Activated naive CD4-positive, alpha-beta T cell treated with anti-CD3 and anti-CD28 coated beads for 36 hours (primary cell): ENCODE data around the gene CDC45. TPM values are rescaled to one million over a fixed set of nuclear protein-coding genes. Genes with fewer than 3 reads are reported as not detected.

Source experiments
- CTCF ChIA-PET: fragments of 350-600 bp; sonication (Branson Sonifier 250); formaldehyde crosslinking; loops from one replicate; lab custom pipeline; 2021; ENCODE audit warnings: antibody characterized with exemption; lab: Charles Lee
- DNase-seq: peaks from one replicate; pipeline ENCODE4 v3.0.0-alpha.2; 2020
- H3K27ac Mint-ChIP-seq: one replicate; pipeline ENCODE4 v1.8.0; 2021; ENCODE audit warnings: mild to moderate bottlenecking, mixed read lengths
- H3K27me3 Mint-ChIP-seq: one replicate; pipeline ENCODE4 v1.8.0; 2021; ENCODE audit warnings: low read depth, mixed read lengths
- H3K36me3 Mint-ChIP-seq: one replicate; pipeline ENCODE4 v1.8.0; 2021; ENCODE audit warnings: low read depth, mixed read lengths
- H3K4me1 Mint-ChIP-seq: one replicate; pipeline ENCODE4 v1.8.0; 2021; ENCODE audit warnings: low read depth, mixed read lengths
- H3K4me3 Mint-ChIP-seq: one replicate; pipeline ENCODE4 v1.8.0; 2021; ENCODE audit warnings: mild to moderate bottlenecking, moderate library complexity, mixed read lengths
- H3K9me3 Mint-ChIP-seq: one replicate; pipeline ENCODE4 v1.8.0; 2021; ENCODE audit warnings: mixed read lengths
- intact Hi-C: fragments of 100-400 bp; cut with micrococcal nuclease; formaldehyde crosslinking; loops from one replicate; pipeline ENCODE4 v1.15.1; 2023
- total RNA-seq, 2 experiments: library from RNA; stranded (reverse); gene quantifications; one replicate each; pipeline ENCODE4 v1.2.3, GENCODE V29; 2021

Gene CDC45
- total RNA-seq, 2 experiments from 2014 or later = 86.3 to 91.7 TPM

DNA sequence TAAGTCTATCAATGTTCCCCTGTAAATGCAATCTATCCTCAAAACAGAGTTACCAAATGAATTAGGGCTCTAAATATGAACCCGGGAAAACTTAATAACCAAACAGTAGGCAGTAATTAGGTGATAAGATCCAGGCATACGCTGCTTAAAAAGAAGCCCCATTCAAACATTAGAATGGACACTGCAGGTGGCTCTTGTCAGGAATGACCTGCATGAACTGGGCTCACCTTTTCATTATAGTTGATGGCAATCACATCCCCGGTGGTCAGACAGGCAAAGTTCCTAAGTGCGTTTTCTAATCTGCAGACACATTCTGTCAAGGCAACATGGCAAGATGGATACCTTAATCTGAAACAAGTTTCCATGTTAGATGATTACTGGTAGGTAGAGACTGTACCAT is 14.7 kb upstream of the CDC45 start:
- intact Hi-C loops = no loop called here
- Mint-ChIP-seq H3K4me1 (no peaks in the 10 kb centered on the region), H3K27me3 (no peaks in the 10 kb centered on the region), H3K36me3 (peaks cover 24% of the 10 kb centered on the region), H3K27ac (no peak overlapping the region), H3K4me3 (no peak overlapping the region), H3K9me3 (no peaks in the 10 kb centered on the region)
- CTCF ChIA-PET = no interaction called here
- DNase-seq = no peak

DNA sequence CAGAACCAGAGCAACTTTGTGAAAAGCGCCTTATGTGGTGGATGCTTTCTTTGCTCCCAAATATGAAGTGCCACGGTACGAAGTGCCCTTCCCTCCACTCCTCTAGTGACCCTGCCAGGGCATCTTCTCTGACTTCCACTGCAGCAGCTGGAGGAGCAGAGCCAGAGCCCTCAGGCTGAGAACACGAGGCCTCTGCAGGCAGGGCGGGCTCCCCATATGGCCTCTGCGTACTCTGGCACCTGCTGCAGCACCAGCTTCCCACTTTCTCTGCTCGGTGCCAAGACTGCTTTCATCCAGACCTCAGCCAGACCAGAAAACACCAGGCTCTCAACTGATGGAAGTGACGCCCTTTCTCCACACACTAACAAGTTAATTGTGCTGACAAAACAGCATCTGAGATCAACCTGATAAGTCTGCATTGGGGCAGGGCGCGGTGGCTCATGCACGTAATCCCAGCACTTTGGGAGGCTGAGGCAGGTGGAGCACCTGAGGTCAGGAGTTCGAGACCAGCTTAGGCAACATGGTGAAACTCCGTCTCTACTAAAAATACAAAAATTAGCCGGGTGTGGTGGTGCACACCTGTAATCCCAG is 13.5 kb upstream of the CDC45 start:
- Mint-ChIP-seq H3K27ac (no peak overlapping the region), H3K4me1 (no peaks in the 10 kb centered on the region), H3K9me3 (no peaks in the 10 kb centered on the region), H3K27me3 (no peaks in the 10 kb centered on the region), H3K36me3 (peaks cover 26% of the 10 kb centered on the region), H3K4me3 (no peak overlapping the region)
- intact Hi-C loops = no loop called here
- no peak for DNase-seq
- CTCF ChIA-PET = no interaction called here

DNA sequence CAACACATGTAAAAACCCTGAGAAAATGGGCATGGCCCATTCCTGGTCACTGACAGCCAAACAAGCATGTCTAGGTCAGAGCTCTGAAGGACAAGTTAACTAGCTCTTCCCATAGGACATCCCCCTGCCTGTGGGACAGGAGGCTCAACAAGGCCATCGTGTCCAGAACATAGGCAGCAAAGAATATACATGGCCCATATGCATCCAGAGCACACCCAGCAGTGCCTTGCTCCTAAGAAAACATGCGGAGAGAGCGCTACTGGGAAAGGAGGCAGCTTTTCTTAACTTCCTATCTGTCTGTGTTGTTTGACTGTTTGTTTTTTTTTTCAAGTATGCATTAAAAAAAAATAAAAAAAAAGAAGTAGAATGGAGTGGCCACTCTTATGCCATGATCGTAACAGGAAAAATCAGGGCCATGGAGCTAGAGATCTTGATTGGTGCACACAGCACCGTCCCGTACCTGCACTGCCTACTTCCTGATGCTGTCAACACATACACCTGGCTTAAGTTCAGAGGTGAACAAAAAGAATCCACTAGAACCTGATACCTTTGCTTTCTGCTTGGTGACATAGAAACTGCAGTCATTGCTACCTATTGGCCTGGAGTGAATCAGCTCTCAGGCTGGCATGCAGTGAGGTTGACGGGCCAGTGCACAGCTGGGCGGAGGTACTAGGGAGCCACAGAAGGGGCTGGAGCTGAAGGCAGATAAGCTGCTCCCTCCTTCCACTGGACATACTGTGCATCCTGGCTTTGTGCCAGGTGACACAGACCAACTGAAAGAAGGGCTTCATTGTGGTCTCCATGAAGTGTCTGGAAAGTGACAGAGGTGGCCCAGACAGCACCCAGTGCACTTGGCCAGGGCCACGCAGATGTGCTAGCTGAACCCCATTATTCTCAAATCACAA is 12.6 kb upstream of the CDC45 start:
- intact Hi-C loops = no loop called here
- H3K4me3 Mint-ChIP-seq = no peak overlapping the region

DNA sequence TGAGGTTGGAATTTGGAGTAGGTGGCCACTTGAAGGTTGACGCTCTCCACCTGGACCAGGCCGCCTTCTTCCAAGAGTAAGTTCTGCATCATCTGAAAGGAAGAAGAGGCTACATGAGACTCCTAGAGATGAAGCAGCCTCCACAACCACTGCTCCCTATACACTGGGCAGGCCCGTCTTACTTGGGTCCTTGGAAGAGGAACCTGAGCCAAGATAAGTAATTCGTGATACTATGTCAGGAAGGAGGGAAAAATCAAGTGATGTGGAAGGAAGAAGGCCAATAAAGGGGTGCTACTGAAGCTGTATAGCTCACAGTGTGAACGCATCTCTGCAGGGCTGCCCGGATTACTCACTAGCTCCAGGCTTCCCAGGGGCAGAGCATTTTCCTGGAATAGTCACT is 11.8 kb upstream of the CDC45 start:
- DNase-seq = no peak
- Mint-ChIP-seq H3K9me3 (no peaks in the 10 kb centered on the region), H3K36me3 (peaks cover 37% of the 10 kb centered on the region), H3K4me1 (no peaks in the 10 kb centered on the region), H3K27ac (no peak overlapping the region), H3K4me3 (no peak overlapping the region), H3K27me3 (no peaks in the 10 kb centered on the region)
- intact Hi-C loops = no loop called here
- CTCF ChIA-PET = no interaction called here

More for the DNA sequence above, 12.6 kb upstream of the CDC45 start:
- Mint-ChIP-seq H3K27me3 (no peaks in the 10 kb centered on the region), H3K27ac (no peak overlapping the region), H3K9me3 (no peaks in the 10 kb centered on the region), H3K4me1 (no peaks in the 10 kb centered on the region), H3K36me3 (peaks cover 33% of the 10 kb centered on the region)
- CTCF ChIA-PET = no interaction called here
- no peak for DNase-seq

DNA sequence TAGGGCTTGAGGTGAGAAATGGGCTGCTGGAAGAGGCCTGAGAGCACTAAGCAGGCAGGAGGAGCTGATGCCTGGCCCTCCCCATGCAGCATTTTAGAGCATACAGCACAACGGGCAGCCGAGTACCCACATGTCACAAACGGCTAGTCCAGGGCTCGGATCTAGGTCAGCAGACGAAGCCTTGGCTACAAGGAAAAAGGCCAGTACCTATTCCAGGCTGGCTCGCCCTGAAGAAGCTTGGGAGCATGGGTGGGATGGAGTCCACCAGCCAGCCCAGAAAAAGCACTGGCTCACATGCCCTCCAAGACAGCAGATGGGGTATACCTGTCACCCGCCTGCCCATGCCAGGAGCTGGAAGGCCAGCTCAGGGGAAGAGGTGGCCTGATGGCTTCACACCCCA is 10.3 kb upstream of the CDC45 start:
- H3K36me3 Mint-ChIP-seq = peaks cover 41% of the 10 kb centered on the region
- H3K4me3 Mint-ChIP-seq = no peak overlapping the region
- peaks cover 3% of the 10 kb centered on the region for H3K4me1 Mint-ChIP-seq
- no peak overlapping the region for H3K27ac Mint-ChIP-seq
- no peaks in the 10 kb centered on the region for H3K27me3 Mint-ChIP-seq
- CTCF ChIA-PET = no interaction called here
- no peak for DNase-seq
- intact Hi-C loops = no loop called here
- H3K9me3 Mint-ChIP-seq = no peaks in the 10 kb centered on the region

DNA sequence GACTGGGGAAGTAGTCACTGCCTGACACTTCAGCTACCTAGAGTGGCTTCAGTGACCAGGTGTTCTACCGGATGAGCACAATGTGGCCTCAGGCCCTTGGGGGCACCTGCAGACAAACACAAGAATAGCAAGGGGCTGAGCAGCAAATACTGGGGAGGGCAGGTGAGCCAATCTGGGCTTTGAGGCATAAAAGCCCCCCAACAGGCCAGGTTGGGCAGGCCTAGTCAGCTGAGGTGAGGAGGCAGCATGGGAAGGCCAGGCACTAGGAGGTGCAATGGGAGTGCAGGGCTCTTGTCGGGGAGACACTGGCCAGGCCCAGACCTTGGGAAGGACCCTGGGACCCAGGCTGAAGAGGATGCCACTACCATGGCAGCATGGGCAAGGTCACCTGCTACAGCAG is 9.7 kb upstream of the CDC45 start:
- Mint-ChIP-seq H3K9me3 (no peaks in the 10 kb centered on the region), H3K27ac (no peak overlapping the region), H3K4me1 (peaks cover 3% of the 10 kb centered on the region), H3K36me3 (peaks cover 39% of the 10 kb centered on the region), H3K27me3 (no peaks in the 10 kb centered on the region), H3K4me3 (no peak overlapping the region)
- DNase-seq = no peak
- CTCF ChIA-PET = no interaction called here
- intact Hi-C loops = no loop called here

DNA sequence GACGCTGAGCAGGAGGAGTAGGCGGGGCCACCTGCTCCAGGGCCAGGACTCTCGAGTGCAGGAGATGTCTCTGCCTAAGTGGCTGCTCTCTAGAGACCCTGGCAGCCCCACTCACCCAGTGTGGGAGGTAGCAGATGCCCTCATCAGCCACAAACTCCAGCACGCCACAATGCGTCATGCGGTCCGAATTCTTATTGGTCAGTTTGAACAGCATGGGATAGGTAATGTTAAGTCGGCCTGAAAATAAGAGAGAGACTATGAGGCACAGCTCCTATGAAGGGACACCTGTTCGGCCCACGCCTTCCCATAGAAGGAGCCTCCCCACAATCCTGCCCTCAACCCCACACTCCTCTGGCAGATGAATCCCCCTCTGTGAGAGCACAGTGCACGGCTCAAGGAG is 8.1 kb upstream of the CDC45 start:
- peaks cover 34% of the 10 kb centered on the region for H3K36me3 Mint-ChIP-seq
- H3K27me3 Mint-ChIP-seq = no peaks in the 10 kb centered on the region
- no peaks in the 10 kb centered on the region for H3K9me3 Mint-ChIP-seq
- peaks cover 9% of the 10 kb centered on the region for H3K4me1 Mint-ChIP-seq
- H3K27ac Mint-ChIP-seq = no peak overlapping the region
- CTCF ChIA-PET = no interaction called here
- no peak overlapping the region for H3K4me3 Mint-ChIP-seq
- intact Hi-C loops = no loop called here
- no peak for DNase-seq

DNA sequence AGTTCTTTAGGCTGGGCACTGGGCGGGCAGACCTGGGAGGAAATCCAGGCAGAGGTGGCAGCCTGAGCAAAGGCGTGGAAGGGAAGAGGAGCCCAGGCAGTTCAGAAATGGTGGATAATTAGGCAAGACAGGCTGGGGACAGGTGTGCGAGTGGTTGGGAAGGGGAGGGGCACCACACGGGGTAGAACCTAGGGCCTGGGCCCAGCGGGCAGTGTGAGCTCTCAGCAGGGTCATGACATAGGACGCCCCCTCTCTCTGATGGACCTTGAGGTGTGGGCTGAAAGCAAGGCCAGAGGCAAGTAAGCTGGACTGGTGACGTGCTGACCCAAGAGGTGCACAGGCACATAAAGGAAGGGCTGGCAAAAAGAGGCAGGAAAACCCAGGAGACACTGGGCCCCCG is 7.5 kb upstream of the CDC45 start:
- peaks cover 12% of the 10 kb centered on the region for H3K4me1 Mint-ChIP-seq
- no peak overlapping the region for H3K4me3 Mint-ChIP-seq
- H3K27ac Mint-ChIP-seq = no peak overlapping the region
- CTCF ChIA-PET = no interaction called here
- intact Hi-C loops = no loop called here
- H3K9me3 Mint-ChIP-seq = no peaks in the 10 kb centered on the region
- no peak for DNase-seq
- H3K27me3 Mint-ChIP-seq = no peaks in the 10 kb centered on the region
- H3K36me3 Mint-ChIP-seq = peaks cover 34% of the 10 kb centered on the region

DNA sequence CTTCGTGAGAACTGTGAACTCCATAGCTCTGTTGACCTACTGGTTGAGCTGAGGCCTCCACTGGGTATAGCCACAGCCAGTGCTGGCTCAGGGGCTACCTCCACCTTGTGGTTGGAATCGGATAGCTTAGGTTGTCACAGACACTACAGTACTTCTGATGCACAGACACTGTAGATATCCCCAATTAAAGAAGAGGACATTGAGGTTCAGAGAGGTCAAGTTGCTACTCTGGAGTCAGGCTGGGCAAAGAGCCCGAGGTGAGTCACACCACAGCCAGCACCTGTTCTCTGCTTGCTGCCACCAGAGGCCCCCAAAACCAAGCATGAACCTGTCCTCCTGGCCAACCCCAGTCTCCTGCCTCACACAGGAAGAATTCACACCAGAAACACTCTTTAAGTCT is 6.1 kb upstream of the CDC45 start:
- DNase-seq = no peak
- Mint-ChIP-seq H3K27ac (no peak overlapping the region), H3K4me3 (no peak overlapping the region), H3K27me3 (no peaks in the 10 kb centered on the region), H3K36me3 (peaks cover 25% of the 10 kb centered on the region), H3K4me1 (peaks cover 21% of the 10 kb centered on the region), H3K9me3 (no peaks in the 10 kb centered on the region)
- CTCF ChIA-PET = interaction anchor here (1.6 kb wide), 1 partner anchor 11 kb away, joined by 7 read pairs; no protein-coding TSS in a partner anchor
- intact Hi-C loops = no loop called here

DNA sequence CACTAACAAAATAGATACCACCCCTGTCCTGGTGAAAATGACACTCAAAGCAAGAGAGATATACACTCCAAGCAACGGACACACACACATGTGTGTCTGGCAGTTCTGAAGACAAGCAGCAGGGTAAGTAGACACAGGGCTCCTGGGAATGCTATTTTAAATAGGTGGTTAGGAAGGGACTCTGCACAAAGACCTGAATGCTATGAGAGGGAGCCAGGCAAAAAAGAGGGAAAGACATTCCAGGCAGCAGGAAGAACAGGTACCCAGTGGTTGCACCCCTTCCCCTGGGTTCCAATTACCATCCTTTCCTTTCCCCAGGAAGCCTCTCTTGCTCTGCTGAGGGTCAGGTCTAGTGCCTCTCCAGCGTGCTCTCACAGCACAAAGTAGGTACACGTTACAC is 3.7 kb upstream of the CDC45 start:
- Mint-ChIP-seq H3K4me1 (peaks cover 30% of the 10 kb centered on the region), H3K4me3 (no peak overlapping the region), H3K36me3 (peaks cover 28% of the 10 kb centered on the region), H3K9me3 (no peaks in the 10 kb centered on the region), H3K27ac (no peak overlapping the region), H3K27me3 (no peaks in the 10 kb centered on the region)
- no peak for DNase-seq
- intact Hi-C loops = loop anchor here (5.0 kb wide), 2 partner anchors 131 to 354 kb away; partner anchors contain the start of gene DGCR2
- CTCF ChIA-PET = interaction anchor here (1.7 kb wide), 1 partner anchor 154 kb away, joined by 11 read pairs; no protein-coding TSS in a partner anchor

DNA sequence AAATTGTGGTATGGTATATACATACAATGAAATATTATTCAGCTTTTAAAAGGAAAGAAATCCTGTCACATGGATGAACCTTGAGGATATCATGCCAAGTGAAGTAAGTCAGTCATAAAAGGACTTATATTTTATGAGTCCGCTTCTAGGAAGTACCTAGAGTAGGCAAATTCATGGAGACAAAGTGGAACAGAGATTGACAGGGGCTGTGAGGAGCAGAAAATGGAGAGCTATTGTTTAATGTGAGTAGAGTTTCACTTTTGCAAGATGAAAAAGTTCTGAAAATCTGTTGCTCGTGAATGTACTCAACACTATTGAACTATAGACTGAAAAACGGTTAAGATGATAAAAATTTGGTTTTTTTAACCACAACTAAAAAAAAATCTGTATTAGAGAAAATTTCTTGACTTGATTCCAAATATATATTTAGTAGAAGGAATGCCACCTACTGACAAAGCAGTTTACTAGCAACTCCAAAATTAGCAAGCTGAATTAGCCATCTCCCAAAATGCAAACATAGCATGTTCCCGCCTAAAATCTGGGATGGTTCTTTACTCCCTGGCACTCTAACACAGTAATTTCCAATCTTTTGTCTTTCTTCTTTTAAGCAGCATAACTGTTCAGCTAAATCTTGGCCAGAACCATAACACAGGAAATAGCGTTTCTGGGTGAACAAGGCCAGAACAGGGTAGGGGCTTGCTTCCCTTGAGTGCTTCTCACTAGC is 2.2 kb upstream of the CDC45 start:
- Mint-ChIP-seq H3K36me3 (peaks cover 24% of the 10 kb centered on the region), H3K9me3 (no peaks in the 10 kb centered on the region), H3K27me3 (no peaks in the 10 kb centered on the region), H3K4me3 (peak overlapping the region; percentile 99), H3K4me1 (peaks cover 30% of the 10 kb centered on the region), H3K27ac (peak overlapping the region; percentile 73)
- intact Hi-C loops = loop anchor here (2.0 to 5.0 kb wide), 4 partner anchors 130 to 369 kb away; partner anchors contain the start of gene DGCR2
- CTCF ChIA-PET = interaction anchor here (0.8 to 1.7 kb wide), 3 partner anchors 152 to 299 kb away, joined by 3 to 11 read pairs (median 4); partner anchors contain the start of gene SLC25A1
- no peak for DNase-seq
